Keratinocyte (primary cell): ENCODE results near the gene PPOX. TPM values are rescaled to one million over a fixed set of nuclear protein-coding genes. Genes with fewer than 3 reads are reported as not detected.

Experiments used
- DNase-seq: peaks from one replicate; pipeline ENCODE4 v3.0.0-alpha.2; 2011; ENCODE audit warnings: low read depth, missing footprints, low spot score
- FAIRE-seq: peaks from 2 replicates; lab custom pipeline; 2011; peaks lifted over from hg19 to GRCh38; lab: Jason Lieb, UNC
- H2AFZ ChIP-seq: 2 replicates; pipeline ENCODE4 v1.6.0; 2012; ENCODE audit warnings: low read length, control low read depth, inconsistent platforms; ENCODE audit not compliant: control insufficient read depth
- H3K27ac ChIP-seq: 2 replicates; pipeline ENCODE4 v1.5.1; 2011; ENCODE audit warnings: low read length; ENCODE audit not compliant: control insufficient read depth, insufficient read depth
- H3K27me3 ChIP-seq: 3 replicates; pipeline ENCODE4 v1.6.0; 2011; ENCODE audit warnings: low read length; ENCODE audit not compliant: control insufficient read depth, insufficient read depth; ENCODE audit errors: extremely low read depth
- H3K36me3 ChIP-seq, 2 experiments: 2 replicates in 1 of 2; 3 replicates in 1 of 2; pipeline ENCODE4 v1.5.1; 2011; ENCODE audit warnings: low read length in 2 of 2, mild to moderate bottlenecking in 1 of 2; ENCODE audit not compliant: control insufficient read depth in 2 of 2, insufficient read depth in 2 of 2; ENCODE audit errors: extremely low read depth in 1 of 2
- H3K4me1 ChIP-seq: 3 replicates; pipeline ENCODE4 v1.5.1; 2011; ENCODE audit warnings: low read length; ENCODE audit not compliant: control insufficient read depth, insufficient read depth; ENCODE audit errors: extremely low read depth
- H3K4me2 ChIP-seq: 3 replicates; pipeline ENCODE4 v1.6.0; 2011; ENCODE audit warnings: low read depth, low read length; ENCODE audit not compliant: control insufficient read depth, insufficient read depth; ENCODE audit errors: extremely low read depth
- H3K4me3 ChIP-seq, 3 experiments: fragments of 200-600 bp in 1 of 3; sonication (generic) in 1 of 3; 2 replicates in 2 of 3; 3 replicates in 1 of 3; pipeline ENCODE4 v1.5.1; 2011 to 2016; ENCODE audit warnings: low read length in 3 of 3, mild to moderate bottlenecking in 3 of 3, control low read depth in 2 of 3, inconsistent platforms in 1 of 3, low read depth in 1 of 3, mixed read lengths in 1 of 3, mixed run types in 1 of 3, moderate library complexity in 1 of 3; ENCODE audit not compliant: control insufficient read depth in 2 of 3, insufficient read depth in 2 of 3; ENCODE audit errors: extremely low read depth in 1 of 3
- H3K79me2 ChIP-seq: 2 replicates; pipeline ENCODE4 v1.6.0; 2012; ENCODE audit warnings: low read length; ENCODE audit not compliant: control insufficient read depth, insufficient read depth
- H3K9ac ChIP-seq: 3 replicates; pipeline ENCODE4 v1.6.0; 2011; ENCODE audit warnings: low read length; ENCODE audit not compliant: control insufficient read depth, insufficient read depth; ENCODE audit errors: extremely low read depth
- H3K9me1 ChIP-seq: 3 replicates; pipeline ENCODE4 v1.6.0; 2011; ENCODE audit warnings: low read length; ENCODE audit not compliant: control insufficient read depth, insufficient read depth; ENCODE audit errors: extremely low read depth
- H3K9me3 ChIP-seq: 2 replicates; pipeline ENCODE4 v1.5.1; 2012; ENCODE audit warnings: low read depth, low read length; ENCODE audit not compliant: control insufficient read depth
- H4K20me1 ChIP-seq: 3 replicates; pipeline ENCODE4 v1.6.0; 2011; ENCODE audit warnings: low read length; ENCODE audit not compliant: control insufficient read depth, insufficient read depth; ENCODE audit errors: extremely low read depth
- CTCF ChIP-seq, 3 experiments: IDR thresholded peaks in 1 of 3; conservative IDR thresholded peaks in 1 of 3; optimal IDR thresholded peaks in 1 of 3; 2 replicates in 2 of 3; 3 replicates in 1 of 3; pipeline versions ENCODE3 to v1.5.1; 2011; ENCODE audit warnings: low read length in 3 of 3, mild to moderate bottlenecking in 3 of 3, moderate library complexity in 2 of 3, control low read depth in 1 of 3, inconsistent platforms in 1 of 3; ENCODE audit not compliant: insufficient read depth in 2 of 3; ENCODE audit errors: extremely low read depth in 1 of 3
- EZH2 ChIP-seq: IDR thresholded peaks from one replicate; pipeline ENCODE4 v1.6.1; 2012; ENCODE audit warnings: inconsistent platforms, mild to moderate bottlenecking, low read length, moderate library complexity
- dilution Hi-C: fragments of 300-500 bp; cut with MboI; formaldehyde crosslinking; loops from one replicate; pipeline ENCODE4 v1.7.0; 2020; ENCODE audit warnings: low sequenced_read_pairs; ENCODE audit not compliant: extremely low pct_ligation_motif_present
- polyA plus RNA-seq, 5 experiments: library from polyadenylated mRNA; depleted of rRNA in 3 of 5; stranded (reverse) in 3 of 5; stranded (forward) in 1 of 5; unstranded in 1 of 5; fragments of >200 nt; gene quantifications; 1 replicate in 1 of 5; 2 replicates in 3 of 5; 3 replicates in 1 of 5; pipeline versions ENCODE4 v1.2.1 to v1.2.3, GENCODE V29; 2011 to 2012; ENCODE audit warnings: missing spikeins in 2 of 5, low read depth in 1 of 5, low replicate concordance in 1 of 5

PPOX gene
- polyA plus RNA-seq, 1 donor (not counting 4 experiments of a cell fraction or from before 2014, with no cell fraction given), result 17.1 TPM

DNA sequence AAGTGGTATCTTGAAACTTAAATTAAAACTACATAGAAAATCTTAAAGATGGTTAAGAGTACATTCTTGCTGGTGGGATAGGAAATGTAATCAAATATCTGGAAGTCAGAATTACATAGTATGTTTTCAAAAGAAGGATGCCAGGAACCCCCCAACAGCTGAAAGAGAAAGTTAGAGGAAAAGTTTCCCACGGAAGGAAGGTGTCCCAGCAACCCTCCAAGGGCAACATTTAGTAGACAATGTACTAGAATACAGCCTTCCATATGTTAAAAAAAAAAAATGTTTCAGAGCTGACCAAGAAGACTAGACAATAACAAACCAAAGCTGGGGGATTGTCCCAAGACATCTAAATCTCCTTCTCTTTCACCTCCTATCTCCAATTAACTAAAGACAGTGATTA is 36.0 kb upstream of the PPOX start:
- H3K4me3 ChIP-seq, result no peak overlapping the region
- no peak overlapping the region for H2AFZ ChIP-seq
- no peaks in the 10 kb centered on the region for H3K9me3 ChIP-seq
- TF ChIP-seq EZH2, result no peak
- TF ChIP-seq CTCF (optimal IDR thresholded peaks at IDR 0.05 in 1 of 3, IDR thresholded peaks at IDR 0.05 in 1 of 3, conservative IDR thresholded peaks at IDR 0.05 in 1 of 3; ENCODE audit: extremely low read depth in 1 of 3, insufficient read depth in 2 of 3, low read length in 3 of 3), result no peak
- H3K4me1 ChIP-seq, result no peaks in the 10 kb centered on the region
- H3K9ac ChIP-seq, result no peak overlapping the region
- no peaks in the 10 kb centered on the region for H3K27me3 ChIP-seq
- FAIRE-seq (no peak), DNase-seq (no peak)
- dilution Hi-C loops, result no loop called here
- no peak overlapping the region for H3K27ac ChIP-seq
- H4K20me1 ChIP-seq, result no peaks in the 10 kb centered on the region
- peaks cover 68% of the 10 kb centered on the region for H3K79me2 ChIP-seq
- H3K9me1 ChIP-seq, result no peaks in the 10 kb centered on the region
- H3K36me3 ChIP-seq, result peaks cover 1 to 21% of the 10 kb centered on the region in 2 experiments
- no peak overlapping the region for H3K4me2 ChIP-seq

- Histone ChIP-seq H3K27ac (peak overlapping the region; percentile 91), H4K20me1 (no peaks in the 10 kb centered on the region), H3K27me3 (no peaks in the 10 kb centered on the region), H3K79me2 (peaks cover 60% of the 10 kb centered on the region), H2AFZ (peak overlapping the region; percentile 65), H3K9ac (peak overlapping the region; percentile 91), H3K36me3 (peaks cover 1 to 14% of the 10 kb centered on the region in 2 experiments), H3K4me1 (no peaks in the 10 kb centered on the region), H3K4me2 (peak overlapping the region; percentile 90), H3K4me3 (peak overlapping the region; percentile 79 to 98 (median 91)), H3K9me1 (no peaks in the 10 kb centered on the region), H3K9me3 (no peaks in the 10 kb centered on the region)
- DNase-seq (no peak), FAIRE-seq (no peak)
- dilution Hi-C loops, result no loop called here
- TF ChIP-seq CTCF (optimal IDR thresholded peaks at IDR 0.05 in 1 of 3, IDR thresholded peaks at IDR 0.05 in 1 of 3, conservative IDR thresholded peaks at IDR 0.05 in 1 of 3; ENCODE audit: extremely low read depth in 1 of 3, insufficient read depth in 2 of 3, low read length in 3 of 3), result no peak
- TF ChIP-seq EZH2, result no peak
Measured at GRCh38 chr1:161131523-161132409, 34.5 kb upstream of the PPOX start.
